IPS-18a (cell line): ENCODE data around the gene CCNY.
A peak's percentile ranks its signal among the peaks of the same experiment; 100 is the strongest.

Experiments
- H3K27ac ChIP-seq: one replicate; pipeline ENCODE4 v1.5.1; 2013; ENCODE audit warnings: low read length
- H3K27me3 ChIP-seq: one replicate; pipeline ENCODE4 v1.6.1; 2013; ENCODE audit warnings: mild to moderate bottlenecking, low read length; ENCODE audit not compliant: control insufficient read depth, insufficient read depth
- H3K36me3 ChIP-seq: one replicate; pipeline ENCODE4 v1.6.1; 2013; ENCODE audit warnings: low read depth, low read length; ENCODE audit not compliant: control insufficient read depth
- H3K4me1 ChIP-seq: one replicate; pipeline ENCODE4 v1.6.1; 2013; ENCODE audit warnings: low read depth, low read length; ENCODE audit not compliant: control insufficient read depth
- H3K4me3 ChIP-seq: one replicate; pipeline ENCODE4 v1.5.1; 2013; ENCODE audit warnings: low read length
- H3K9ac ChIP-seq: one replicate; pipeline ENCODE4 v1.6.1; 2013; ENCODE audit warnings: mild to moderate bottlenecking, low read length, moderate library complexity
- H3K9me3 ChIP-seq: one replicate; pipeline ENCODE4 v1.6.1; 2013; ENCODE audit warnings: low read depth, low read length; ENCODE audit not compliant: control insufficient read depth

Gene CCNY

GRCh38 chr10:35391153-35391953 is 55.0 kb downstream of the CCNY start:
- peaks cover 8% of the 10 kb centered on the region for H3K9me3 ChIP-seq
- H3K4me3 ChIP-seq, result no peak overlapping the region
- no peaks in the 10 kb centered on the region for H3K36me3 ChIP-seq
- H3K9ac ChIP-seq, result no peak overlapping the region
- H3K27me3 ChIP-seq, result no peaks in the 10 kb centered on the region
- no peak overlapping the region for H3K27ac ChIP-seq
- H3K4me1 ChIP-seq, result peaks cover 45% of the 10 kb centered on the region

DNA sequence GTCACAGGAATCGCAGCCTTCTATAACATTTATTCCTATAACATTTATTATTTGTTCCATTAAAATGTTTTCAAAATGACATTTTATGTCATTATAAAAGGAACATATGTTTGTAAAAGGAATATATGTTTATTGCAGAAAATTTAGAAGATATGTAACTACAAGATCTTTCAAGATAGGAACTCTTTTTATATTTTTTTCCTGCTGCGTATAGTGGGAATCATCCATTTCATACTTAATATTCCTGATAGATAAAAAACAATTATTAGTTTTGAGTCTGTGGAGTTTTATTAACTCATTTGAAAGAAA is 55.6 kb downstream of the CCNY start:
- H3K9ac ChIP-seq, result no peak overlapping the region
- H3K27ac ChIP-seq, result no peak overlapping the region
- no peaks in the 10 kb centered on the region for H3K27me3 ChIP-seq
- H3K9me3 ChIP-seq, result peaks cover 8% of the 10 kb centered on the region
- no peaks in the 10 kb centered on the region for H3K36me3 ChIP-seq
- H3K4me3 ChIP-seq, result no peak overlapping the region
- peaks cover 45% of the 10 kb centered on the region for H3K4me1 ChIP-seq

DNA sequence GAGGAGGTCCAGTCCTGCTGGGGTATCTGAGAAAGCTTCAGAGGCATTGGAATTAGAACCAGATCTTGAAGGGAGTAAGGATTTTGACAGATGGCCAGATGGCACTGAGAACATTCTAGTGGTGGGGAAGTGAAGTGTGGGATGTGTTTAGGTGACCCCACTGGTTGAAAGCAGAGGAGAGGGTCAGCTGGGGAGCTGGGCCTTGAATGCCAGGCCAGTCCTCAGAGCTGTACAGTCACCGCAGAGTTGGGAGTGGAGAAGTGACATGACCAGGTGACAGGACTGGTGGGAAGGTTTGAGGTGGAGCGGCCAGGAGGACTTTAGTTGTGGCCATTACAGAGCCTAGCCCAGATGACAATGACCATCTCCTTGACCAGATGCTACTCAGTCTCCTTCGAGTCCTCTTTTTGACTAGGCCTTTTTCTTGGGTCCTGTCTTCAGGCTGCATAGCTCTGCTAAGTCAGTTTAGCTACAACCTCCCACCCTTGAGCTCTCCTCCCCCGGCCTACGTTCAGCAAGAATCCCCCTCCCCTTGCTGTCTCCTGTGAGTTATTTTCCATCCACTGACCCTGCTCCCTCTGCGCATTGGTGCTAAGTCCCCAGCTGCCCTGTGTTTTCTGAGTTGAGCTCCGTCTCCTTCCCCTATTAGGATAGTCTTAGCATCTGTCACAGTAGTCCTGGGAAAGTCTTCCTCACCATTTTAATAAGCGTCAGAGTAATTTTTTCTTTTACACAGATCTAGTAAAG is 56.3 kb downstream of the CCNY start:
- no peaks in the 10 kb centered on the region for H3K36me3 ChIP-seq
- peaks cover 48% of the 10 kb centered on the region for H3K4me1 ChIP-seq
- H3K9me3 ChIP-seq, result peaks cover 8% of the 10 kb centered on the region
- H3K27ac ChIP-seq, result no peak overlapping the region
- no peaks in the 10 kb centered on the region for H3K27me3 ChIP-seq
- H3K9ac ChIP-seq, result no peak overlapping the region
- no peak overlapping the region for H3K4me3 ChIP-seq

DNA sequence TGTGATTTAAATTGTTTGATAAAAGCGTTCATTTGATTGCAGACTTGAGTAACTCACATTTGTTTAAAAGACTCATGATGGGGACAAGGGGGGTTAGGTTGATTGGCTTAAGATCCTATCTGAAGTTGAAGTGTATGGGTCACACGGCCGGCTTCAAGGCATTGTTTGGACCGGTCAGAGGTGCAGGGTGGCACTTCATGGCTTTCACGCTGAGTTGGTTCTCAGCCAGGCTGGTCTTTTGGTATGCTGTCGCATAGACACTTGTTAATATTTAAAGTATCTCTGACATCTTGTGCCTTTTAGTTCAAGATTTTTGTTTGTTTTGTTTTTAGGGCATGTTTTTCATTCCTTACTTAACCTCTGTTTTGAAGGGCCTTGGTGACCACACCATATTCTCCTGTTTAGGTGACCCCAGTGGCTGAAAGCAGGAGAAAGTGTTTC is 58.1 kb downstream of the CCNY start:
- Histone ChIP-seq H3K27ac (no peak overlapping the region), H3K4me1 (peaks cover 48% of the 10 kb centered on the region)

GRCh38 chr10:35394934-35395333 is 58.6 kb downstream of the CCNY start:
- peaks cover 8% of the 10 kb centered on the region for H3K9me3 ChIP-seq
- H3K4me1 ChIP-seq, result peaks cover 53% of the 10 kb centered on the region
- H3K4me3 ChIP-seq, result no peak overlapping the region
- H3K9ac ChIP-seq, result no peak overlapping the region
- no peaks in the 10 kb centered on the region for H3K36me3 ChIP-seq
- H3K27ac ChIP-seq, result no peak overlapping the region
- no peaks in the 10 kb centered on the region for H3K27me3 ChIP-seq

More for the DNA sequence above, 58.1 kb downstream of the CCNY start:
- H3K27me3 ChIP-seq, result no peaks in the 10 kb centered on the region
- H3K9me3 ChIP-seq, result peaks cover 8% of the 10 kb centered on the region
- H3K4me3 ChIP-seq, result peak overlapping the region; percentile 6
- no peak overlapping the region for H3K9ac ChIP-seq
- no peaks in the 10 kb centered on the region for H3K36me3 ChIP-seq

DNA sequence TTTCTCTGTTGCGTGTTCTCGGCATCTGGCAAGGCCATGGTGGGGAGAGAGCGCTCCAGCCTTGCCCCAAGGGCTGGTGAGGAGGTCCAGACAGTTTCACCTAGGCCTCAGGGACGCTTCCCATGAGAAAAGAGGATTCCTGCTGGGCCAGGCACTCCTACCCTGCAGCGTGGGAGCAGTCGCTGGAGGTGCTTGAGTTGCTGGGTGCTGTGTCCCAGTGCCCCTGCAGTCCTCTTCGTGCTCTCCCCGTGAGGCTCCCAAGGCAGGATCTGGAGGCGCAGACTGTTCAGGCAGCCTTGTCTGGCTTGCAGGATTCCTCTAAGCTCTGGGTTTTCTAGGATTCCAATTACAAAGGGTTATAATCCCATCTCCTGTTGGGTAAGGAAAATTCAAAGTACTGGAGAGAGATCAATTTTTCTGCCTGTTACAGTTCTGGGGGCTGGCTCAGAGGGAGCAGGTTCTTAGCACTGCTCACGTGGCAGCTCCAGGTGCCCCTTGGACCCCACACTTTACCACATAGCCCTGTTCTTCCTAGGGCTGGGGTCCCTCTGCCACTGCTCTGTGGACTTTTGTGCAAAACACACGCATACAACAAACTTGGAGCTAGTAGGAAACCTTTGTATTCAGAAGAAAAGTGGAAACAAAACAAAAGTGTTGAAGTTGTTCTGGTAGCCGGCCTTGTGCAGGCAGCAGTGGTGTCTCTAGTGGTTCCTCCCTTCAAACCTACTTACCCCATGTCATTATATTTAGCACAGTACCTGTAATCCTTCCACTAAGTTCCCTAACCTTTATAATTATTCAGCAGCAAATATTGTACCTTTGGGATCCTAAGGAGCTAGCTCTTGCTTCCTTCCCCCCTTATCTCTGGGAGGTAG is 60.5 kb downstream of the CCNY start:
- no peaks in the 10 kb centered on the region for H3K36me3 ChIP-seq
- no peak overlapping the region for H3K4me3 ChIP-seq
- no peak overlapping the region for H3K9ac ChIP-seq
- no peak overlapping the region for H3K27ac ChIP-seq
- no peaks in the 10 kb centered on the region for H3K9me3 ChIP-seq
- H3K4me1 ChIP-seq, result peaks cover 64% of the 10 kb centered on the region
- no peaks in the 10 kb centered on the region for H3K27me3 ChIP-seq

GRCh38 chr10:35397953-35398352 is 61.6 kb downstream of the CCNY start:
- H3K27ac ChIP-seq, result no peak overlapping the region
- H3K4me1 ChIP-seq, result peaks cover 58% of the 10 kb centered on the region
- H3K27me3 ChIP-seq, result no peaks in the 10 kb centered on the region
- H3K36me3 ChIP-seq, result no peaks in the 10 kb centered on the region
- H3K4me3 ChIP-seq, result no peak overlapping the region
- no peak overlapping the region for H3K9ac ChIP-seq
- no peaks in the 10 kb centered on the region for H3K9me3 ChIP-seq

- H3K9ac ChIP-seq, result no peak overlapping the region
- no peaks in the 10 kb centered on the region for H3K36me3 ChIP-seq
- no peaks in the 10 kb centered on the region for H3K9me3 ChIP-seq
- H3K4me3 ChIP-seq, result no peak overlapping the region
- H3K27me3 ChIP-seq, result no peaks in the 10 kb centered on the region
- peaks cover 56% of the 10 kb centered on the region for H3K4me1 ChIP-seq
- H3K27ac ChIP-seq, result no peak overlapping the region
Observed at GRCh38 chr10:35398355-35398754, 62.0 kb downstream of the CCNY start.

GRCh38 chr10:35398908-35399307 is 62.6 kb downstream of the CCNY start:
- H3K9me3 ChIP-seq, result no peaks in the 10 kb centered on the region
- H3K36me3 ChIP-seq, result no peaks in the 10 kb centered on the region
- no peak overlapping the region for H3K27ac ChIP-seq
- no peak overlapping the region for H3K4me3 ChIP-seq
- no peak overlapping the region for H3K9ac ChIP-seq
- H3K4me1 ChIP-seq, result peaks cover 50% of the 10 kb centered on the region
- H3K27me3 ChIP-seq, result no peaks in the 10 kb centered on the region

GRCh38 chr10:35399414-35400009 is 63.2 kb downstream of the CCNY start:
- H3K27me3 ChIP-seq, result no peaks in the 10 kb centered on the region
- no peak overlapping the region for H3K9ac ChIP-seq
- no peak overlapping the region for H3K4me3 ChIP-seq
- H3K27ac ChIP-seq, result no peak overlapping the region
- H3K9me3 ChIP-seq, result no peaks in the 10 kb centered on the region
- peaks cover 44% of the 10 kb centered on the region for H3K4me1 ChIP-seq
- no peaks in the 10 kb centered on the region for H3K36me3 ChIP-seq
